K562 (cell line): ENCODE data around the gene TACR1. TPM values are rescaled to one million over a fixed set of nuclear protein-coding genes. Genes with fewer than 3 reads are reported as not detected.

Experiments used
- ATAC-seq: fragments of 200-7000 bp; cut with Tn5 transposase; 3 replicates; pipeline ENCODE4 v1.9.1; 2020; ENCODE audit warnings: moderate library complexity
- BruUV-seq: library from RNA; stranded (reverse); fragments of 400-500 nt; replicated peaks from 2 replicates; lab custom pipeline; 2021; lab: Mats Ljungman, UMichigan
- CTCF ChIA-PET: fragments of 300-600 bp; formaldehyde crosslinking; extraction: SDS; loops from one replicate; lab custom pipeline; 2021; ENCODE audit warnings: low intra/inter-chr PET ratio; lab: Yijun Ruan, JAX
- POLR2A ChIA-PET: fragments of 300-600, 350-650 bp; sonication (Branson Sonifier 250); formaldehyde crosslinking; extraction: SDS; loops from one replicate; lab custom pipeline; 2021; ENCODE audit warnings: antibody characterized with exemption, inconsistent platforms; lab: Yijun Ruan, JAX
- DNase-seq, 4 experiments: peaks; one replicate each; pipeline versions ENCODE4 v3.0.0 to v3.0.0-alpha.2; 2011 to 2018; ENCODE audit warnings: low spot score in 3 of 4, mixed read lengths in 3 of 4; ENCODE audit errors: extremely low read depth in 1 of 4
- FAIRE-seq: peaks from 2 replicates; lab custom pipeline; 2011; peaks lifted over from hg19 to GRCh38; lab: Jason Lieb, UNC
- H2AFZ ChIP-seq: 2 replicates; pipeline ENCODE4 v1.6.0; 2011; ENCODE audit warnings: low read depth, low read length, control low read depth, inconsistent platforms
- H3K27ac ChIP-seq: fragments of 200-600 bp; 3 replicates; pipeline ENCODE4 v1.8.0; 2011; ENCODE audit warnings: low read depth, mild to moderate bottlenecking, control low read depth, inconsistent platforms, low read length, moderate library complexity, mixed read lengths; ENCODE audit errors: extremely low read depth
- H3K27me3 ChIP-seq, 2 experiments: fragments of 300-600 bp in 1 of 2; 2 replicates in 1 of 2; 3 replicates in 1 of 2; pipeline versions ENCODE4 v1.6.0 to v1.8.0; 2011; ENCODE audit warnings: inconsistent platforms in 2 of 2, low read length in 2 of 2, mild to moderate bottlenecking in 1 of 2, mixed read lengths in 1 of 2, moderate library complexity in 1 of 2; ENCODE audit not compliant: control insufficient read depth in 2 of 2, insufficient read depth in 2 of 2
- H3K36me3 ChIP-seq: fragments of 300-600 bp; 3 replicates; pipeline ENCODE4 v1.8.0; 2011; ENCODE audit warnings: mild to moderate bottlenecking, low read length, inconsistent platforms; ENCODE audit not compliant: control insufficient read depth, insufficient read depth
- H3K4me1 ChIP-seq, 2 experiments: fragments of 200-600 bp in 1 of 2; replicated peaks in 1 of 2; 2 replicates in 1 of 2; 3 replicates in 1 of 2; pipeline versions ENCODE4 v1.5.1 to v1.8.0; 2011; ENCODE audit warnings: inconsistent platforms in 2 of 2, low read length in 2 of 2, mild to moderate bottlenecking in 1 of 2, mixed read lengths in 1 of 2, moderate library complexity in 1 of 2; ENCODE audit not compliant: control insufficient read depth in 2 of 2, insufficient read depth in 2 of 2
- H3K4me2 ChIP-seq: 2 replicates; pipeline ENCODE4 v1.6.1; 2011; ENCODE audit warnings: low read length, control low read depth, inconsistent platforms, mixed read lengths; ENCODE audit not compliant: insufficient read depth
- H3K4me3 ChIP-seq: fragments of 200-600 bp; sonication (generic), shearing (Covaris generic); 2 replicates; pipeline ENCODE4 v1.5.1; 2016; ENCODE audit warnings: control low read depth, inconsistent platforms
- H3K79me2 ChIP-seq: fragments of 200-600 bp; 3 replicates; pipeline ENCODE4 v1.8.0; 2011; ENCODE audit warnings: low read length, inconsistent platforms; ENCODE audit not compliant: control insufficient read depth, insufficient read depth
- H3K9ac ChIP-seq, 2 experiments: 2 replicates each; pipeline versions ENCODE4 v1.6.0 to v1.6.1; 2011; ENCODE audit warnings: low read depth in 2 of 2, low read length in 2 of 2, control low read depth in 1 of 2, inconsistent platforms in 1 of 2, mild to moderate bottlenecking in 1 of 2, mixed read lengths in 1 of 2; ENCODE audit not compliant: insufficient read depth in 1 of 2
- H3K9me1 ChIP-seq: one replicate; pipeline ENCODE4 v1.6.0; 2011; ENCODE audit warnings: inconsistent platforms, mild to moderate bottlenecking, low read length, moderate library complexity; ENCODE audit not compliant: control insufficient read depth, insufficient read depth
- H3K9me3 ChIP-seq: replicated peaks from 2 replicates; pipeline ENCODE4 v1.5.1; 2011; ENCODE audit warnings: low read depth, low read length, inconsistent platforms; ENCODE audit not compliant: control insufficient read depth, insufficient read depth
- H4K20me1 ChIP-seq: replicated peaks from 2 replicates; pipeline ENCODE4 v1.6.1; 2011; ENCODE audit warnings: low read length, inconsistent platforms, mixed read lengths; ENCODE audit not compliant: control insufficient read depth, insufficient read depth
- CHAMP1 ChIP-seq: fragments of 450-650 bp; IDR thresholded peaks from 2 replicates; pipeline ENCODE4 v1.6.1; 2016; ENCODE audit warnings: mild to moderate bottlenecking
- E2F6 ChIP-seq, 2 experiments: IDR thresholded peaks; 2 replicates each; pipeline ENCODE4 v1.6.1; 2011; ENCODE audit warnings: borderline replicate concordance in 1 of 2, control low read depth in 1 of 2, low read depth in 1 of 2, low read length in 1 of 2, mild to moderate bottlenecking in 1 of 2, mixed read lengths in 1 of 2, moderate library complexity in 1 of 2; ENCODE audit not compliant: insufficient read depth in 1 of 2, insufficient read length in 1 of 2, poor library complexity in 1 of 2, severe bottlenecking in 1 of 2; ENCODE audit errors: extremely low read depth in 1 of 2
- NR2C2 ChIP-seq, 2 experiments: fragments of 200-800 bp in 1 of 2; sonication (Bioruptor generic) in 1 of 2; sonication (generic) in 1 of 2; formaldehyde crosslinking in 1 of 2; IDR thresholded peaks; 2 replicates each; pipeline versions ENCODE4 v1.6.1 to v1.8.0; 2016 to 2022; ENCODE audit warnings: mild to moderate bottlenecking in 1 of 2, missing compliant biosample characterization in 1 of 2, missing genetic modification characterization in 1 of 2, missing genetic modification reagents in 1 of 2
- PCBP2 ChIP-seq: fragments of 200-400 bp; formaldehyde crosslinking; IDR thresholded peaks from 2 replicates; pipeline ENCODE4 v1.6.1; 2018; ENCODE audit warnings: low read length, low read depth, mild to moderate bottlenecking, moderate library complexity; ENCODE audit not compliant: poor library complexity, severe bottlenecking
- POLR3A ChIP-seq: IDR thresholded peaks from 2 replicates; pipeline ENCODE4 v1.6.1; 2011; ENCODE audit warnings: borderline replicate concordance, mild to moderate bottlenecking, moderate library complexity; ENCODE audit not compliant: insufficient read length, insufficient read depth; ENCODE audit errors: extremely low read depth
- STAT5A ChIP-seq: IDR thresholded peaks from 2 replicates; pipeline ENCODE4 v1.6.1; 2012; ENCODE audit warnings: low read length, inconsistent platforms, borderline replicate concordance
- ZBTB5 ChIP-seq: fragments of 450-650 bp; IDR thresholded peaks from 2 replicates; pipeline ENCODE4 v1.6.1; 2017; ENCODE audit warnings: antibody characterized with exemption
- ZNF311 ChIP-seq: fragments of 250-450 bp; sonication (Bioruptor Pico); IDR thresholded peaks from 2 replicates; pipeline ENCODE4 v1.4.0; 2020; ENCODE audit warnings: mild to moderate bottlenecking, moderate library complexity
- WGBS: fragments of 100-300 bp; shearing (Covaris generic); methylation state at CpG from one replicate; pipeline ENCODE4 v1.1.6; 2016; ENCODE audit warnings: low coverage, mixed read lengths; ENCODE audit not compliant: insufficient coverage; ENCODE audit errors: missing lambda C conversion rate; 5-methylcytosine and 5-hydroxymethylcytosine counted together
- in situ Hi-C: fragments of 300-500 bp; cut with MboI; formaldehyde crosslinking; loops from 4 replicates; pipeline ENCODE4 v1.15.0; 2018; ENCODE audit warnings: inconsistent platforms, mixed read lengths
- intact Hi-C: fragments of 100-400 bp; cut with micrococcal nuclease; formaldehyde crosslinking; loops from 2 replicates; pipeline ENCODE4 v1.14.2; 2022
- polyA plus RNA-seq, 8 experiments: library from polyadenylated mRNA; depleted of rRNA in 4 of 8; stranded (reverse) in 5 of 8; unstranded in 3 of 8; fragments of >200 nt; fragmentation: Nextera tagmentation in 2 of 8; fragmentation: Illumina TruSeq in 1 of 8; extraction: Ambion mirVana in 2 of 8; extraction: Trizol in 1 of 8; gene quantifications; 2 replicates each; pipeline versions ENCODE4 v1.2.1 to v1.2.3, GENCODE V29; 2011 to 2014; ENCODE audit warnings: inconsistent platforms in 1 of 8, missing spikeins in 1 of 8
- total RNA-seq, 7 experiments: library from RNA; depleted of rRNA in 6 of 7; stranded (reverse); fragments of >200 nt in 6 of 7; fragmentation: Illumina TruSeq in 2 of 7; extraction: Trizol in 2 of 7; gene quantifications; 2 replicates each; pipeline versions ENCODE4 v1.2.1 to v1.2.3, GENCODE V29; 2011 to 2021; ENCODE audit warnings: low replicate concordance in 1 of 7

TACR1 gene
- total and polyA plus RNA-seq, 9 of the 15 experiments (the other 6 are each of a cell fraction or from before 2014, with no cell fraction given), result not detected

- no peak for FAIRE-seq
- Histone ChIP-seq H3K27ac (no peak overlapping the region), H3K36me3 (no peaks in the 10 kb centered on the region), H3K9me3 (no peaks in the 10 kb centered on the region), H2AFZ (no peak overlapping the region), H3K27me3 (peaks cover 0 to 14% of the 10 kb centered on the region in 2 experiments; a peak in 2 of 5 replicates), H3K4me2 (no peak overlapping the region), H4K20me1 (no peaks in the 10 kb centered on the region), H3K4me3 (no peak overlapping the region), H3K79me2 (no peaks in the 10 kb centered on the region), H3K4me1 (no peaks in the 10 kb centered on the region), H3K9ac (no peak overlapping the region), H3K9me1 (no peaks in the 10 kb centered on the region)
- no peak for DNase-seq
- ChIA-PET POLR2A (interaction anchor here (0.6 kb wide), 1 partner anchor 385 kb away, joined by 5 read pairs; no protein-coding TSS in a partner anchor), CTCF (no interaction called here)
- in situ Hi-C loops, result no loop called here
- TF ChIP-seq STAT5A, result no peak
- no peak for TF ChIP-seq E2F6 (IDR thresholded peaks at IDR 0.05; ENCODE audit: borderline replicate concordance in 1 of 2, extremely low read depth in 1 of 2, insufficient read depth in 1 of 2, insufficient read length in 1 of 2, low read depth in 1 of 2, low read length in 1 of 2, poor library complexity in 1 of 2, severe bottlenecking in 1 of 2)
- TF ChIP-seq NR2C2 (CRISPR knock-in tag; IDR thresholded peaks at IDR 0.05), result no peak
- no peak for TF ChIP-seq NR2C2 (tag; IDR thresholded peaks at IDR 0.05)
- no peak for TF ChIP-seq ZNF311
- no peak for TF ChIP-seq PCBP2
- TF ChIP-seq ZBTB5, result no peak
- TF ChIP-seq POLR3A, result no peak
- TF ChIP-seq CHAMP1, result no peak
- no peak for ATAC-seq
- intact Hi-C loops, result no loop called here
- 0% methylated on average over 4 of the region's 4 CpGs for WGBS
- BruUV-seq, result no TSS peak
These were observed 153.7 kb downstream of the TACR1 start for GRCh38 chr2:75045526-75046050.
